Heart right ventricle (tissue), 16 donors: ENCODE results near the gene HSD17B3. TPM values are rescaled to one million over a fixed set of nuclear protein-coding genes. Genes with fewer than 3 reads are reported as not detected.
"Not testable (repeated sequence)": the region's sequence is repeated elsewhere in the genome, so short reads cannot be mapped to it uniquely, and the experiment has no call there.

Source experiments
- ATAC-seq, 8 donors: fragments of 200-7000 bp; cut with Tn5 transposase; one replicate each; pipeline ENCODE4 v1.9.1; 2020; ENCODE audit warnings: mild to moderate bottlenecking in 8 of 8, moderate library complexity in 8 of 8, moderate number of reproducible peaks in 1 of 8
- DNase-seq, 2 donors: peaks; one replicate each; pipeline ENCODE4 v3.0.0-alpha.2; 2020
- H3K27ac ChIP-seq, 10 donors: fragments of 200-600 bp; sonication (generic) in 2 of 10; one replicate each; pipeline versions ENCODE4 v1.5.0 to v1.8.0; 2020 to 2022; ENCODE audit warnings: mild to moderate bottlenecking in 3 of 10
- H3K27me3 ChIP-seq, 7 donors: fragments of 200-600 bp; one replicate each; pipeline ENCODE4 v1.8.0; 2021 to 2022; ENCODE audit warnings: mild to moderate bottlenecking in 2 of 7
- H3K36me3 ChIP-seq, 9 donors: fragments of 200-600 bp; sonication (generic) in 1 of 9; one replicate each; pipeline versions ENCODE4 v1.5.0 to v1.8.0; 2020 to 2022; ENCODE audit warnings: mild to moderate bottlenecking in 2 of 9
- H3K4me1 ChIP-seq, 9 donors: fragments of 200-600 bp; sonication (generic) in 1 of 9; one replicate each; pipeline versions ENCODE4 v1.5.0 to v1.8.0; 2020 to 2022; ENCODE audit warnings: mild to moderate bottlenecking in 4 of 9
- H3K4me3 ChIP-seq, 10 donors: fragments of 200-600 bp; sonication (generic) in 2 of 10; one replicate each; pipeline versions ENCODE4 v1.5.0 to v1.8.0; 2020 to 2022; ENCODE audit warnings: mild to moderate bottlenecking in 7 of 10, moderate library complexity in 2 of 10
- H3K9me3 ChIP-seq, 11 donors: fragments of 200-600 bp in 10 of 11; sonication (generic) in 2 of 11; one replicate each; pipeline versions ENCODE4 v1.5.0 to v1.8.0; 2013 to 2022; ENCODE audit warnings: mild to moderate bottlenecking in 2 of 11, control low read depth in 1 of 11, moderate library complexity in 1 of 11
- WGBS, 2 donors: extraction: QIAGEN DNeasy Blood & Tissue Kit; methylation state at CpG; one replicate each; pipeline ENCODE4 v1.1.7; 2013; ENCODE audit warnings: inconsistent platforms in 1 of 2; 5-methylcytosine and 5-hydroxymethylcytosine counted together
- intact Hi-C, 10 donors: fragments of 100-400 bp; cut with DNase I; formaldehyde crosslinking; loops; one replicate each; pipeline versions ENCODE4 v1.11.1 to v1.14.2; 2022
- polyA plus RNA-seq, 2 donors: library from polyadenylated mRNA; stranded (reverse); fragments of 200-250 nt; gene quantifications; one replicate each; pipeline ENCODE4 v1.2.3, GENCODE V29; 2013
- total RNA-seq, 10 donors: library from RNA; stranded (reverse); fragmentation: NEBNext Ultra II Directional in 3 of 10; extraction: Animal tissue kit (Norgen Biotek cat#: 25700) in 3 of 10; gene quantifications; one replicate each; pipeline versions ENCODE4 v1.2.1 to v1.2.4, GENCODE V29; 2021 to 2023
- TF ChIP-seq, protein P1 (sequence below), 9 donors: fragments of 200-600 bp; sonication (generic) in 2 of 9; IDR thresholded peaks; one replicate each; pipeline versions ENCODE4 v1.5.0 to v1.8.0; 2021 to 2022; ENCODE audit warnings: antibody characterized with exemption in 9 of 9, mild to moderate bottlenecking in 5 of 9, moderate library complexity in 1 of 9
- donor health status: Arrhythmogenic right ventricular cardiomyopathy.
- donor health status: ischemic (EF 13 %, LVEDD 7.1; RV severe dilation, severe dysfunction).
- donor health status: healthy with polysubstance abuse.
- donor health status: DM: no; HTN: yes; CAD: no.
- donor health status: DM: no; HTN: no; CAD: no.
- donor health status: ischemic (EF 25% LVEDD 6.9; RV normal size, moderate dysfunction).
- donor health status: ischemic (EF 25% LVEDD 5.7; RV mildly dilated, moderate dysfunction).
- donor health status: healthy.
- donor health status: DM: yes; HTN: yes; CAD: no.
- donor health status: Ischemic cardiomyopathy.
- donor health status: ischemic (EF 35%, LVEDD 5.7; RV mildly dilated, moderate dysfunction).
- donor health status: nonischemic (EF 11% LVEDD 7.7; RV severe dilation, severe dysfunction).
- donor health status: DM: yes; HTN: yes; CAD: no.
- donor health status: PGD.
- donor health status: ischemic (EF 29% LVEDD 5.4; RV normal size, mild dysfunction).
- donor health status: nonischemic (EF 23%, LVEDD 6.1; RV moderate dilation, normal function).

Gene HSD17B3
- total and polyA plus RNA-seq, 12 donors, result 0.66 to 12.2 (median 1.2) TPM

DNA sequence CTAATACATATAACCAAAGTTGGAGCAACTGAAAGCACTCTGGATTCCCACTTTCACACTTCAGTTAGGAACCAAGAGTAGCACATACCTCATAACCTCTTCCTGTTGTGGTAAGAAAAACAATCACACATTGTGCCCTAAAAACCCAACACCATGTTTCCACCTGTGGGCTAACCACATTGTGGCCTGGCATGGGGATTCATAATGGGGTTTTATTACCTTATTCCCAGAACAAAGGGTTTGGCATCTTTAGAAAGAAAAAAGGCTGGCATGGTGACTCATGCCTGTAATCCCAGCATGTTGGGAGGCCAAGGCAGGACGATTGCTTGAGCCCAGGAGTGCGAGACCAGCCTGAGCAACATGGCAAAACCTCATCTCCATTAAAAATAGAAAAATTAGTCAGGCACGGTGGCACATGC is 60.6 kb downstream of the HSD17B3 start:
- Histone ChIP-seq H3K9me3 (no peaks in the 10 kb centered on the region), H3K4me3 (no peak overlapping the region), H3K27me3 (no peaks in the 10 kb centered on the region), H3K27ac (no peak overlapping the region), H3K4me1 (peaks cover 0 to 6% (median 0%) of the 10 kb centered on the region in 9 donors), H3K36me3 (no peaks in the 10 kb centered on the region)
- ATAC-seq (no peak), DNase-seq (no peak)
- 80 to 83% methylated on average over 3 of the region's 3 CpGs for WGBS, 2 donors
- intact Hi-C loops, result no loop called here
- TF ChIP-seq, protein P1, sequence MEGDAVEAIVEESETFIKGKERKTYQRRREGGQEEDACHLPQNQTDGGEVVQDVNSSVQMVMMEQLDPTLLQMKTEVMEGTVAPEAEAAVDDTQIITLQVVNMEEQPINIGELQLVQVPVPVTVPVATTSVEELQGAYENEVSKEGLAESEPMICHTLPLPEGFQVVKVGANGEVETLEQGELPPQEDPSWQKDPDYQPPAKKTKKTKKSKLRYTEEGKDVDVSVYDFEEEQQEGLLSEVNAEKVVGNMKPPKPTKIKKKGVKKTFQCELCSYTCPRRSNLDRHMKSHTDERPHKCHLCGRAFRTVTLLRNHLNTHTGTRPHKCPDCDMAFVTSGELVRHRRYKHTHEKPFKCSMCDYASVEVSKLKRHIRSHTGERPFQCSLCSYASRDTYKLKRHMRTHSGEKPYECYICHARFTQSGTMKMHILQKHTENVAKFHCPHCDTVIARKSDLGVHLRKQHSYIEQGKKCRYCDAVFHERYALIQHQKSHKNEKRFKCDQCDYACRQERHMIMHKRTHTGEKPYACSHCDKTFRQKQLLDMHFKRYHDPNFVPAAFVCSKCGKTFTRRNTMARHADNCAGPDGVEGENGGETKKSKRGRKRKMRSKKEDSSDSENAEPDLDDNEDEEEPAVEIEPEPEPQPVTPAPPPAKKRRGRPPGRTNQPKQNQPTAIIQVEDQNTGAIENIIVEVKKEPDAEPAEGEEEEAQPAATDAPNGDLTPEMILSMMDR (IDR thresholded peaks at IDR 0.05), result no peak

DNA sequence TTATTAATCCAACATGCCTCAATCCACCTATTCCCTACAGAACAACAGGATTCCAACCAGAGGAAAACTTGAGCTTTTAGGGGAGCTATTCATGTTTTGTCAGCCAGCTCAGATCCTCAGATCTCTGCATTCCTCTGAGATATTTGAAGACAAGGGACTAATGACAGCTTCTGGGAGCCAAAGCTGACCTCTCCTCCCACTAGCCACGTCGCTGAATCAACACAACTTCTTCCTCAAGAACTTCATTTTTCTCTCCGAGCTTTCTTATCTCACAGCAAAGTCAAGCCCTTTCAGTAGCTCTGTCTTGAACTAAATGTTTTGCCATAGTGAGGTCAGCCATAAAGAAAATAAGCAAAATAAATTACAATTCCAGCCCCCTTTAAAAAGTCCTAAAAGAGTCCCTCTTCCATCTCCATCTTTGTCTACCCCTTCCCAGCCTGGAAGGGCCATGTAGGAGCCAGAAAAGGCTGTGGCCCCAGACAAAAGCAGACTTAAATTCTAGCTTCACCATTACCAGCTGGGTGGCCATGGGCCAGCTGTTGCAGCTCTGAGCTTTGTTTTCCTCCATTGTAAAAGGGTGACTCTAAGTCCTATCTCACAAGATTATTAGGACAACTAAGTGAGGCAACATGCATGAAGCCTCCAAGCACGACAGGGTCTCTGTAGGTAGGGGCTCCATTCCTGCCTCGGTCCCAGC is 65.0 kb downstream of the HSD17B3 start:
- H3K27ac ChIP-seq, result peak overlapping the region in 5 of 10 donors; percentile 4 to 65 (median 50)
- DNase-seq, result no peak
- TF ChIP-seq, protein P1 (IDR thresholded peaks at IDR 0.05), result no peak
- peaks cover 0 to 4% (median 0%) of the 10 kb centered on the region in 7 donors for H3K27me3 ChIP-seq
- intact Hi-C loops, result no loop called here
- ATAC-seq, result peak in 2 of 8 donors; percentile 12 to 28
- H3K36me3 ChIP-seq, result no peaks in the 10 kb centered on the region
- 58 to 61% methylated on average over 5 of the region's 5 CpGs for WGBS, 2 donors
- peaks cover 3 to 21% (median 13%) of the 10 kb centered on the region in 9 donors for H3K4me1 ChIP-seq
- H3K4me3 ChIP-seq, result no peak overlapping the region
- H3K9me3 ChIP-seq, result no peaks in the 10 kb centered on the region

- intact Hi-C loops, result not testable (repeated sequence)
- WGBS, 2 donors, result 81 to 83% methylated on average over 6 of the region's 6 CpGs
- peak overlapping the region in 2 of 10 donors; percentile 50 to 65 for H3K27ac ChIP-seq
Measured at GRCh38 chr9:96236337-96236736, 65.6 kb downstream of the HSD17B3 start.

GRCh38 chr9:96232539-96233241 is 69.3 kb downstream of the HSD17B3 start:
- H3K27ac ChIP-seq, result peak overlapping the region in 8 of 10 donors; percentile 0 to 78 (median 44)
- no peaks in the 10 kb centered on the region for H3K36me3 ChIP-seq
- H3K4me1 ChIP-seq, result peaks cover 3 to 21% (median 13%) of the 10 kb centered on the region in 9 donors
- WGBS, 2 donors, result 25 to 26% methylated on average over 14 of the region's 14 CpGs
- TF ChIP-seq, protein P1 (IDR thresholded peaks at IDR 0.05), result peak; percentile 70 to 92 (median 88)
- intact Hi-C loops, result loop anchor here (2.0 to 5.0 kb wide), 4 partner anchors 80 to 90 kb away; no protein-coding TSS in a partner anchor
- H3K27me3 ChIP-seq, result peaks cover 0 to 4% (median 0%) of the 10 kb centered on the region in 7 donors
- no peaks in the 10 kb centered on the region for H3K9me3 ChIP-seq
- peak overlapping the region in 2 of 10 donors; percentile 12 to 16 for H3K4me3 ChIP-seq
- ATAC-seq, result peak; percentile 77 to 92 (median 88)
- peak; percentile 61 to 67 for DNase-seq

More at GRCh38 chr9:96236337-96236736, 65.6 kb downstream of the HSD17B3 start:
- H3K36me3 ChIP-seq, ATAC-seq, DNase-seq, H3K4me3 ChIP-seq, H3K27me3 ChIP-seq, H3K9me3 ChIP-seq: not testable (repeated sequence)
- H3K4me1 ChIP-seq, result peaks cover 3 to 21% (median 13%) of the 10 kb centered on the region in 9 donors
